ENCODE measurements around the gene MARK2. TPM values are rescaled to one million over a fixed set of nuclear protein-coding genes. Genes with fewer than 3 reads are reported as not detected.

Gene MARK2
- total RNA-seq (5.4 and 6.4 TPM in 2 replicates), polyA plus RNA-seq (12.3 and 16.8 TPM in 2 replicates), polyA minus RNA-seq (ENCODE audit: low replicate concordance) (6.4 and 13.5 TPM in 2 replicates)
- polyA plus RNA-seq (2012): 10.2 and 13.6 TPM in 2 replicates

- H3K4me1 ChIP-seq (ENCODE audit: control insufficient read depth, extremely low read depth, insufficient read depth, low read length): peaks cover 13% of the 10 kb centered on the region
- peak within 1 kb of the TSS; percentile 44 for H3K27ac ChIP-seq (ENCODE audit: insufficient read depth, low read length)
- H3K79me2 ChIP-seq (ENCODE audit: control insufficient read depth, insufficient read depth, low read length): peaks cover 43% of the 10 kb centered on the region
- H3K27me3 ChIP-seq (ENCODE audit: control insufficient read depth, insufficient read depth, low read length): no peaks in the 10 kb centered on the region
- H3K9ac ChIP-seq (ENCODE audit: insufficient read depth, low read length): peak within 1 kb of the TSS; percentile 89
- TF ChIP-seq, protein P1, sequence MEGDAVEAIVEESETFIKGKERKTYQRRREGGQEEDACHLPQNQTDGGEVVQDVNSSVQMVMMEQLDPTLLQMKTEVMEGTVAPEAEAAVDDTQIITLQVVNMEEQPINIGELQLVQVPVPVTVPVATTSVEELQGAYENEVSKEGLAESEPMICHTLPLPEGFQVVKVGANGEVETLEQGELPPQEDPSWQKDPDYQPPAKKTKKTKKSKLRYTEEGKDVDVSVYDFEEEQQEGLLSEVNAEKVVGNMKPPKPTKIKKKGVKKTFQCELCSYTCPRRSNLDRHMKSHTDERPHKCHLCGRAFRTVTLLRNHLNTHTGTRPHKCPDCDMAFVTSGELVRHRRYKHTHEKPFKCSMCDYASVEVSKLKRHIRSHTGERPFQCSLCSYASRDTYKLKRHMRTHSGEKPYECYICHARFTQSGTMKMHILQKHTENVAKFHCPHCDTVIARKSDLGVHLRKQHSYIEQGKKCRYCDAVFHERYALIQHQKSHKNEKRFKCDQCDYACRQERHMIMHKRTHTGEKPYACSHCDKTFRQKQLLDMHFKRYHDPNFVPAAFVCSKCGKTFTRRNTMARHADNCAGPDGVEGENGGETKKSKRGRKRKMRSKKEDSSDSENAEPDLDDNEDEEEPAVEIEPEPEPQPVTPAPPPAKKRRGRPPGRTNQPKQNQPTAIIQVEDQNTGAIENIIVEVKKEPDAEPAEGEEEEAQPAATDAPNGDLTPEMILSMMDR (conservative IDR thresholded peaks at IDR 0.05 in 1 of 2, IDR thresholded peaks at IDR 0.05 in 1 of 2; ENCODE audit: low read depth in 1 of 2, low read length in 2 of 2): no peak
- no peak for TF ChIP-seq EZH2 (IDR thresholded peaks at IDR 0.05; ENCODE audit: low read length, missing control alignments)
- peak within 1 kb of the TSS; percentile 100 for H3K4me2 ChIP-seq (ENCODE audit: extremely low read depth, insufficient read depth, low read length)
- H4K20me1 ChIP-seq (ENCODE audit: control insufficient read depth, extremely low read depth, insufficient read depth, low read length): no peaks in the 10 kb centered on the region
- H3K36me3 ChIP-seq (ENCODE audit: control insufficient read depth, insufficient read depth, low read length): no peaks in the 10 kb centered on the region
- peak; percentile 94 to 98 for DNase-seq (ENCODE audit: low read depth in 2 of 2)
- peak within 1 kb of the TSS; percentile 58 to 95 (median 70) for H3K4me3 ChIP-seq (replicated peaks in 1 of 4; ENCODE audit: control extremely low read depth in 1 of 4, insufficient read depth in 1 of 4, low read depth in 3 of 4, low read length in 4 of 4)
- H3K9me3 ChIP-seq (ENCODE audit: control insufficient read depth, insufficient read depth, low read depth, low read length): no peaks in the 10 kb centered on the region
- peak within 1 kb of the TSS; percentile 82 for H2AFZ ChIP-seq (ENCODE audit: low read length)
Measured at GRCh38 chr11:63838678-63839507, at the start of gene MARK2. Gene MARK2 (plus strand): TSS chr11:63839110. CDS start chr11:63839507, 397 bp downstream.

GRCh38 chr11:63791495-63792167 lies 47.3 kb upstream of the MARK2 start:
- H3K79me2 ChIP-seq (ENCODE audit: control insufficient read depth, insufficient read depth, low read length): no peaks in the 10 kb centered on the region

More at GRCh38 chr11:63791495-63792167, 47.3 kb upstream of the MARK2 start:
- Histone ChIP-seq H3K9ac (ENCODE audit: insufficient read depth, low read length) (no peak overlapping the region), H3K4me3 (replicated peaks in 1 of 4; ENCODE audit: control extremely low read depth in 1 of 4, insufficient read depth in 1 of 4, low read depth in 3 of 4, low read length in 4 of 4) (no peak overlapping the region), H3K27me3 (ENCODE audit: control insufficient read depth, insufficient read depth, low read length) (no peaks in the 10 kb centered on the region), H3K4me1 (ENCODE audit: control insufficient read depth, extremely low read depth, insufficient read depth, low read length) (no peaks in the 10 kb centered on the region), H3K4me2 (ENCODE audit: extremely low read depth, insufficient read depth, low read length) (no peak overlapping the region), H3K36me3 (ENCODE audit: control insufficient read depth, insufficient read depth, low read length) (no peaks in the 10 kb centered on the region), H3K27ac (ENCODE audit: insufficient read depth, low read length) (no peak overlapping the region), H3K9me3 (ENCODE audit: control insufficient read depth, insufficient read depth, low read depth, low read length) (no peaks in the 10 kb centered on the region), H4K20me1 (ENCODE audit: control insufficient read depth, extremely low read depth, insufficient read depth, low read length) (no peaks in the 10 kb centered on the region), H2AFZ (ENCODE audit: low read length) (no peak overlapping the region)
- DNase-seq (ENCODE audit: low read depth in 2 of 2): peak in 1 of 2 donors; percentile 29
- no peak for TF ChIP-seq EZH2 (IDR thresholded peaks at IDR 0.05; ENCODE audit: low read length, missing control alignments)
- TF ChIP-seq, protein P1 (conservative IDR thresholded peaks at IDR 0.05 in 1 of 2, IDR thresholded peaks at IDR 0.05 in 1 of 2; ENCODE audit: low read depth in 1 of 2, low read length in 2 of 2): no peak
